HK-2 (cell line): ENCODE measurements around the gene SERINC2.
A peak's percentile ranks its signal among the peaks of the same experiment; 100 is the strongest.
"Not testable (repeated sequence)": the region's sequence is repeated elsewhere in the genome, so short reads cannot be mapped to it uniquely, and the experiment has no call there.

ENCODE experiments used
- DNase-seq: peaks from one replicate; pipeline ENCODE4 v3.0.0-alpha.2; 2018; ENCODE audit not compliant: unreplicated experiment

SERINC2 gene

DNA sequence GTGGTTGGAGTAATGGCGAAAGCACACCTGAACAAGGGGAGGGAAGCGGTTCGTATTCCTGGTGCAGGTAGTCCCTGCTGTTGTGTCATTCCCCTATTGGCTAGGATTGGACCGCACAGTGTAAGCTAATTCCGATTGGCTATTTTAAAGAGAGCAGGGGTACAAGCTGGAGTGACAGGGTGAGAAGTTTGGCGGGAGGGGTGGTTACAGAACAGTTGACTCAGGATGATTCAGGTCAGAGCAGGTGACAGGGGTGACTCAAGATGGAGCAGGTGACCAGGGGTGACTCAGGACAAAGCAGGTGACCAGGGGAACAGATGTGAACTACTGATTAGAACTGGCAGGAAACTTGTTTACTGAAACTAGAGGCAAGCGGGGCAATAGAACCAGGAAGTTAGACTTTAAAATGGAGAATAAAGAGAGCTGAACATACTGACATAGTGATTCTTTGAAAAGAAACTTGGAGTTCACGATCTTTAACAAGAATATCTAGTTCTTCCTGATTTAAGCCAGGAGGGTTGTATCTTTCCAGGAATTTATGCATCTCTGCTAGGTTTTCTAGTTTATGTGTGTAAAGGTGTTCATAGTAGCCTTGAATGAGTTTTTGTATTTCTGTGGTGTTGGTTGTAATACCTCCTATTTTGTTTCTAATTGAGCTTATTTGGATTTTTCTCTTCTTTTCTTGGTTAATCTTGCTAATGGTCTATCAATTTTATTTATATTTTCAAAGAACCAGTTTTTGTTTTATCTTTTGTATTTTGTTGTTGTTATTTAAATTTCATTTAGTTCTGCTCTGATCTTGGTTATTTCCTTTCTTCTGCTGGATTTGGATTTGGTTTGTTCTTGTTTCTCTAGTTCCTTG, 58.7 kb downstream of the SERINC2 start:
- DNase-seq: peak; percentile 26

DNA sequence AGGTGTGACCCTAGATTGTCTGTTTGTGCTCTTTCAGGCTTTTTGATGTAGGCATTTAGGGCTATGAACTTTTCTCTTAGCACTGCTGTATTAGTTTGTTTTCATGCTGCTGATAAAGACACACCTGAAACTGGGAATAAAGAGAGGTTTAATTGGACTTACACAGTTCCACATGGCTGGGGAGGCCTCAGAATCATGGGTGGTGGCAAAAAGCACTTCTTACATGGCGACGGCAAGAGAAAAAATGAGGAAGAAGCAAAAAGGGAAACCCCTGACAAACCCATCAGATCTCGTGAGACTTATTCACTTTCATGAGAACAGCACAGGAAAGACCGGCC, 59.3 kb downstream of the SERINC2 start:
- DNase-seq: not testable (repeated sequence)

DNA sequence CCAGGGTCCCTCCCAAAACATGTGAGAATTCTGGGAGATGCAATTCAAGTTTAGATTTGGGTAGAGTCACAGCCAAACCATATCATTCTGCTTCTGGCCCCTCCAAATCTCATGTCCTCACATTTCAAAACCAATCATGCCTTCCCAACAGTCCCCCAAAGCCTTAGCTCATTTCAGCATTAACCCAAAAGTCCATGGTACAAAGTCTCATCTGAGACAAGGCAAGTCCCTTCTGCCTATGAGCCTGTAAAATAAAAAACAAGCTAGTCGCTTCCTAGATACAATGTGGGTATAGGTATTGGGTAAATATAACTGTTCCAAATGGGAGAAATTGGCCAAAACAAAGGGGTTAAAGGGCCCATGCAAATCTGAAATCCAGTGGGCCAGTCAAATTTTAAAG, 59.7 kb downstream of the SERINC2 start:
- not testable (repeated sequence) for DNase-seq

DNA sequence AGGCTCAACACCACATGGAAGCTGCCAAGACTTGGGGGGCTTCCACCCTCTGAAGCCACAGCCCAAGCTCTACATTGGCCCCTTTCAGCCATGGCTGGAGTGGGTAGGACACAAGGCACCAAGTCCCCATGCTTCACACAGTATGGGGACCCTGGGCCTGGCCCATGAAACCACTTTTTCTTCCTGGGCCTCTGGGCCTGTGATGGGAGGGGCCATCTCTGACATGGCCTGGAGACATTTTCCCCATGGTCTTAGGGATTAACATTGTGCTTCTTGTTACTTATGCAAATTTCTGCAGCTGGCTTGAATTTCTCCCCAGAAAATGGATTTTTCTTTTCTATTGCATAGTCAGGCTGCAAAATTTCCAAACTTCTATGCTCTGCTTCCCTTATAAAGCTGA, 60.5 kb downstream of the SERINC2 start:
- DNase-seq: not testable (repeated sequence)

DNA sequence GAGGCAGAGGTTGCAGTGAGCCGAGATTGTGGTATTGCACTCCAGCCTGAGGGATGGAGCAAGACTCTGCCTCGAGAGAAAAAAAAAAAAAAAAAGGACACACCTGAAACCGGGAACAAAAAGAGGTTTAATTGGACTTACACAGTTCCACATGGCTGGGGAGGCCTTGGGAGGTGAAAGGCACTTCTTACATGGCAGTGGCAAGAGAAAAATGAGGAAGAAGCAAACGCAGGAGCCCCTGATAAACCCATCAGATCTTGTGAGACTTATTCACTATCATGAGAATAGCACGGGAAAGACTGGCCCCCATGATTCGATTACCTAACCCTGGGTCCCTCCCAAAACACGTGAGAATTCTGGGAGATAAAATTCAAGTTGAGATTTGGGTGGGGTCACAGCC, 61.6 kb downstream of the SERINC2 start:
- DNase-seq: not testable (repeated sequence)

DNA sequence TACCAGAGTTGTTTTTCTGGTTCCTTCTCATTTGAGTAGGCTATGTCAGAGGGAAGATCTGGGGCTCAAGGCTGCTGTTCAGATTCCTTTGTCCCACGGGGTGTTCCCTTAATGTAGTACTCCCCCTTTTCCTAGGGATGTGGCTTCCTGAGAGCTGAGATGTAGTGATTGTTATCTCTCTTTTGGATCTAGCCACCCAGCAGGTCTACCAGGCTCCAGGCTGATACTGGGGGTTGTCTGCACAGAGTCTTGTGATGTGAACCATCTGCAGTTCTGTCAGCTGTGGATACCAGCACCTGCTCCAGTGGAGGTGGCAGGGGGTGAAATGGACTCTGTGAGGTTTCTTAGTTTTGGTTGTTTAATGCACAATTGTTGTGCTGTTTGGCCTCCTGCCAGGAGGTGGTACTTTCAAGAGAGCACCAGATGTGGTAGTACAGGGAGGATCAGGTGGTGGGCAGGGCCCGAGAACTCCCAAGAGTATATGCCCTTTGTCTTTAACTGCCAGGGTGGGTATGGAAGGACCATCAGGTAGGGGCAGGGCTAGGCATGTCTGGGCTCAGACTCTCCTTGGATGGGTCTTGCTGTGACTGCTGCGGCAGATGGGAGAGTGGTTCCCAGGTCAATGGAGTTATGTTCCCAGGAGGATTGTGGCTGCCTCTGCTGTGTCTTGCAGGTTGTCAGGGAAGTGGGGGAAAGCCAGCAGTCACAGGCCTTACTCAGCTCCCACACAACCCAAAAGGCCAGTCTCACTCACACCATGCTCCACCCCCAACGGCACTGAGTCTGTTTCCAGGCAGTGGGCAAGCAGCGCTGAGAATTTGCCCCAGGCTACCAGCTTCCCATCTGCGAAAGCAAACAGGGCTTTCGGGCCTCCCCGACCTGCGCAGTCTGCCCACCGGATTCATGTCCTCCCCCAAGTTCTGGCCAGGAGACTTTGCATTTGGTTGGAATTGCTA, 64.2 kb downstream of the SERINC2 start:
- DNase-seq: no peak

DNA sequence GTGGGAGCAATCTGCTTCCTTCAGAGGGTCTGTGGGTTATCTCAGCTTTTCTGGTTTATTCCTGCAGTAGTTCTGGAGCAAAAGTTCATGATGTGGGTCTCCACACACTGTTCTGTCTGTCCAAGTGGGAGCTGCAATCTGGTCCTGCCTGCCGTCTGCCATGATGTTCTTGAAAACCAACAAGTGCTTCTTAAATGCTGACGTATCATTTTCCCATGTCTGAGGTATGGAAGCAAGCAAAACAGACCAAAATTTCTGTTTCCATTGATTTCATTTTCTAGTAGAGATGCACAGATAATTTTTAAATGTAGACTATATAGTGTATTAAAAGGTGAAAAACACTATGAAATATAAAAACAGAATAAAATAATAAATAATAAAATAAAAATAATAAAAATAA, 65.2 kb downstream of the SERINC2 start:
- DNase-seq: no peak

DNA sequence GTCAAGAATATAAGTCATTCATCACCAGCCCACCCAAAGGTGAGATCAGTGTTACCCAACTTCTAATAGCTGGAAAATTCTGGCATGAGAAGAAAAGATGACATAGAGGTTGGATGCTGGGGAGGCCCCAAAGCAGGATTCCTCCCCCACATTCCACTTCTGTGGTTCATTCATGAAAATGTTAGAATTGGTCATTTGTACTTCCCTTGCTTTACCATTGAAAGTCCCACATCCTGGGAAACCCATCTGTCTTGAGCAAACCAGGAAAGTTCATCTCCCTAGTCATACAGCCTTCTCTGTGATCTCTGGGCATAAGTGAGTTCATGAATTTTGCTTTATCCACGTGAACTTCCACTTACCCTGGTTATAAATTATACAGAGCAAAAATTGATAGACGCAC, 66.8 kb downstream of the SERINC2 start:
- DNase-seq: no peak

DNA sequence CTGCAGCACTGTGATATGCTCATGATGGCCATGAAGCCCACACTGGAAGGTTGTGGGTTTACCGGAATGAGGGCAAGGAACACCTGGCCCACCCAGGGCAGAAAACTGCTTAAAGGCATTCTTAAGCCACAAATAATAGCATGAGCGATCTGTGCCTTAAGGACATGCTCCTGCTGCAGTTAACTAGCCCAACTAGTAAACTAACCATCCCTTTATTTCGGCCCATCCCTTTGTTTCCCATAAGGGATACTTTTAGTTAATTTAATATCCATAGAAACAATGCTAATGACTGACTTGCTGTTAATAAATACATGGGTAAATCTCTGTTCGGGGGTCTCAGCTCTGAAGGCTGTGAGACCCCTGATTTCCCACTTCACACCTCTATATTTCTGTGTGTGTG, 67.4 kb downstream of the SERINC2 start:
- not testable (repeated sequence) for DNase-seq

DNA sequence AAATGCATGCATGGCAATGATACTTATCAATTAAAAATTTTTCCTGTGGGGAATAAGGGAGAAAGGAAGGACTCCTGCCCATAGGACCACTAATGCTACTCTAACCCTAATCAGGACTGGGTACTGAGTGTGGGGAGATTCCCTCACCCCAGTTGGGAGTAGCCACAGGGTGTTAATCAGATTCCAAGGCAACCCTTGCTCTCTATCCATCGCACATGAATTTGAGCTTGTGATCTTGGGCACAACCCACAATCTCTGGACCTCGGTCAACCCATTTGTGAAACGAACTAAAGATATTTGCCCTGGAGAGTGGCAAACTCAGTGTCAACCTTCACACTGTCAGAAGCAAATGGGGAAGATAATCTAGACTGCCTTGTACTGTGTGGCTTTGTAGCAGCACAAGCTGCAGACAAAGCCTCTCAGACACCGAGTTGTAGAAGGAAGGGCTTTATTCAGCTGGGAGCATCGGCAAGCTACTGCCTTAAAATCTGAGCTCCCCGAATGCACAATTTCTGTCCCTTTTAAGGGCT, 69.5 kb downstream of the SERINC2 start:
- no peak for DNase-seq

DNA sequence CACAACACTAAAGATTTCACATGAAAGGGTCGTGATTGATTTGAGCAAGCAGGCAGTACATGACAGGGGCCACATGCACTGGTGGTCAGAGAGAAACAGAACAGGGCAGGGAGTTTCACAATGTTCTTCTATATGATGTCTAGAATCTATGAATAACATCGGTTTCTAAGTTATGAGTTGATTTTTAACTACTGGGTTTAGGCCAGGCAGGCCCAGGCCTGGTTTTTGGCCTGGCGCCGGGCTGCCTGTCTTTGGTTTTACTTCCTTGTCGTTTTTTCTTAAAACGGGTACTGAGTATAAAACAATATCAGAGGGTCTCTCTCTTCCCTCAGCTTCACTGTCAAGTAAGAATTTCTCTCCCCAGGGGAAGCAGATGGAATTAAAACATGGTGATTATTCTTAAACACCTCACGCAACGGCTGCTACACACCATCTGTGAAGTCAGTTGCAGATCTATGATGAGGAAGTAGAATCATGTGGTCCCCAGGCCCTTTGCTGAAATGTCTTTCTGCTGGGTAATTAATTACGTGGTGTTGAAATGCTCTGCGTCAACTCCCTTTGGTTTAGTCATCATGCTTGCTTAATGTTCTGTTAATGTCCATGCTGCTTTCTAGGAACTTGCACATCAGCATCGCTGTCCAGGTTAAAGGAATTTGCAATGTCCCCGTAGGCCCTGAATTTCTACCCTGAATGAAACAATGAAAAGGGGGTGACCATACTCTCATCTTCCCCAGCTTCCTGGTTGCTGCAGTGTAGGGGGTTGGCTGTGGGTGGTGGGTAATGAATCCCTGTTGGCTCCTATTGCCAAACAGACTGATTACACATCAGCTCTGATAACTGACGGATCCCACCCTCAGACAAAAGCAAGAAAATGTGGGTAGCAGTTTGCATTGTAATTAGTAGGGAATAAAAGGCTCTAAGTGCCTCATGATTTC, 70.3 kb downstream of the SERINC2 start:
- DNase-seq: peak; percentile 21
